Measurements from ENCODE around the gene COG2. TPM values are rescaled to one million over a fixed set of nuclear protein-coding genes. Genes with fewer than 3 reads are reported as not detected.

COG2 gene
- total and polyA plus RNA-seq, 2 of the 13 experiments (the other 11 are each of a cell fraction or from before 2014, with no cell fraction given): 16.8 to 36.3 TPM

DNA sequence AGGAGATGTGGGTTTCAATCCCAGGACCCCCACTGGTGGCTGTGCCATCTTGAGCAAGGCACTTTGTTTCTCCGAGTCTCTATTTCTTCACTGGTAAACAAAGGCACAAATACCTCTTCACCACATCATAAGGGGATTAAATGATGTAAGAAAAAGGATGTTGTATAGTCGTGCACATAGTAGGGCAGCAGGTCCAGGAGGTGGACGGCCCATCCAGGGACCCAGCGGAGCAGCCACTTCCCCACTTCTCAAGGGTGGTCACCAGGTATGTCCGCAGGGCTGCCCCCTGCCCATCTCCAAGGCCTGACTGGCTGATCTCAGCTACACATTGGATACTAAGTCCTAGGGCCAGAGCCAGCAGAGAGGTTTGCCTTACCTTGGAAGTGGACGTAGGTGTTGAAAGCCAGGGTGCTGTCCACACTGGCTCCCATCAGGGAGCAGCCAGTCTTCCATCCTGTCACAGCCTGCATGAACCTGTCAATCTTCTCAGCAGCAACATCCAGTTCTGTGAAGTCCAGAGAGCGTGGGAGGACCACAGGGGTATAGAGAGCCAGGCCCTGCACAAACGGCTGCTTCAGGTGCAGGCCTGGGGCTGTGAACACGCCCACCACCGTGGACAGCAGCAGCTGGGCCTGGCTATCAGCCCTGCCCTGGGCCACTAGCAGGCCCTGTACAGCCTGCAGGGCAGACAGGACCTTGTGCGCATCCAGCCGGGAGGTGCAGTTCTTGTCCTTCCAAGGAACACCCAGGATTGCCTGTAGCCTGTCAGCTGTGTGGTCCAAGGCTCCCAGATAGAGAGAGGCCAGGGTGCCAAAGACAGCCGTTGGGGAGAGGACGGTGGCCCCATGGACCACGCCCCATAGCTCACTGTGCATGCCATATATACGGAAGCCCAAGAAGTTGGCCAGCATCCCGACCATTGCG lies 67.6 kb downstream of the COG2 start (continued):
- TF ChIP-seq, protein P1, sequence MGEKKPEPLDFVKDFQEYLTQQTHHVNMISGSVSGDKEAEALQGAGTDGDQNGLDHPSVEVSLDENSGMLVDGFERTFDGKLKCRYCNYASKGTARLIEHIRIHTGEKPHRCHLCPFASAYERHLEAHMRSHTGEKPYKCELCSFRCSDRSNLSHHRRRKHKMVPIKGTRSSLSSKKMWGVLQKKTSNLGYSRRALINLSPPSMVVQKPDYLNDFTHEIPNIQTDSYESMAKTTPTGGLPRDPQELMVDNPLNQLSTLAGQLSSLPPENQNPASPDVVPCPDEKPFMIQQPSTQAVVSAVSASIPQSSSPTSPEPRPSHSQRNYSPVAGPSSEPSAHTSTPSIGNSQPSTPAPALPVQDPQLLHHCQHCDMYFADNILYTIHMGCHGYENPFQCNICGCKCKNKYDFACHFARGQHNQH (CRISPR knock-in tag; IDR thresholded peaks at IDR 0.05): no peak; the same call in 1 of the 2 replicates
- TF ChIP-seq RARA (CRISPR knock-in tag; IDR thresholded peaks at IDR 0.05) (no peak), NBN (conservative IDR thresholded peaks at IDR 0.05) (no peak), EZH2 (conservative IDR thresholded peaks at IDR 0.05; ENCODE audit: low read depth, low read length) (no peak), ZNF772 (CRISPR knock-in tag; IDR thresholded peaks at IDR 0.05) (no peak), NRL (CRISPR knock-in tag; IDR thresholded peaks at IDR 0.05; ENCODE audit: borderline replicate concordance) (no peak), ZNF839 (CRISPR knock-in tag; IDR thresholded peaks at IDR 0.05; ENCODE audit: borderline replicate concordance) (no peak), KAT2B (IDR thresholded peaks at IDR 0.05; ENCODE audit: borderline replicate concordance, low read depth, low read length) (no peak), RBM39 (IDR thresholded peaks at IDR 0.05; ENCODE audit: low read depth, low read length, poor library complexity, severe bottlenecking) (peak; percentile 34), NONO (IDR thresholded peaks at IDR 0.05) (no peak), NONO (CRISPR knock-in tag; conservative IDR thresholded peaks at IDR 0.05) (peak; percentile 45; the same call in 1 of the 2 replicates), ZFP36L1 (CRISPR knock-in tag; IDR thresholded peaks at IDR 0.05) (no peak), KLF15 (CRISPR knock-in tag; IDR thresholded peaks at IDR 0.05; ENCODE audit: borderline replicate concordance) (no peak), MIXL1 (CRISPR knock-in tag; IDR thresholded peaks at IDR 0.05) (no peak), ARNT2 (CRISPR knock-in tag; IDR thresholded peaks at IDR 0.05; ENCODE audit: low read depth) (no peak)
- TF ChIP-seq, protein P2, sequence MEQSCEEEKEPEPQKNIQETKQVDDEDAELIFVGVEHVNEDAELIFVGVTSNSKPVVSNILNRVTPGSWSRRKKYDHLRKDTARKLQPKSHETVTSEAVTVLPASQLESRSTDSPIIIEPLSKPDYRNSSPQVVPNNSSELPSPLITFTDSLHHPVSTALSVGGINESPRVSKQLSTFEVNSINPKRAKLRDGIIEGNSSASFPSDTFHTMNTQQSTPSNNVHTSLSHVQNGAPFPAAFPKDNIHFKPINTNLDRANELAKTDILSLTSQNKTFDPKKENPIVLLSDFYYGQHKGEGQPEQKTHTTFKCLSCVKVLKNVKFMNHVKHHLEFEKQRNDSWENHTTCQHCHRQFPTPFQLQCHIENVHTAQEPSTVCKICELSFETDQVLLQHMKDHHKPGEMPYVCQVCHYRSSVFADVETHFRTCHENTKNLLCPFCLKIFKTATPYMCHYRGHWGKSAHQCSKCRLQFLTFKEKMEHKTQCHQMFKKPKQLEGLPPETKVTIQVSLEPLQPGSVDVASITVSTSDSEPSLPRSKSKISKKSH (CRISPR knock-in tag; IDR thresholded peaks at IDR 0.05; ENCODE audit: borderline replicate concordance): no peak
- TF ChIP-seq, protein P3, sequence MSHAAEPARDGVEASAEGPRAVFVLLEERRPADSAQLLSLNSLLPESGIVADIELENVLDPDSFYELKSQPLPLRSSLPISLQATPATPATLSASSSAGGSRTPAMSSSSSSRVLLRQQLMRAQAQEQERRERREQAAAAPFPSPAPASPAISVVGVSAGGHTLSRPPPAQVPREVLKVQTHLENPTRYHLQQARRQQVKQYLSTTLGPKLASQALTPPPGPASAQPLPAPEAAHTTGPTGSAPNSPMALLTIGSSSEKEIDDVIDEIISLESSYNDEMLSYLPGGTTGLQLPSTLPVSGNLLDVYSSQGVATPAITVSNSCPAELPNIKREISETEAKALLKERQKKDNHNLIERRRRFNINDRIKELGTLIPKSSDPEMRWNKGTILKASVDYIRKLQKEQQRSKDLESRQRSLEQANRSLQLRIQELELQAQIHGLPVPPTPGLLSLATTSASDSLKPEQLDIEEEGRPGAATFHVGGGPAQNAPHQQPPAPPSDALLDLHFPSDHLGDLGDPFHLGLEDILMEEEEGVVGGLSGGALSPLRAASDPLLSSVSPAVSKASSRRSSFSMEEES (CRISPR knock-in tag; IDR thresholded peaks at IDR 0.05): no peak
- TF ChIP-seq, protein P4, sequence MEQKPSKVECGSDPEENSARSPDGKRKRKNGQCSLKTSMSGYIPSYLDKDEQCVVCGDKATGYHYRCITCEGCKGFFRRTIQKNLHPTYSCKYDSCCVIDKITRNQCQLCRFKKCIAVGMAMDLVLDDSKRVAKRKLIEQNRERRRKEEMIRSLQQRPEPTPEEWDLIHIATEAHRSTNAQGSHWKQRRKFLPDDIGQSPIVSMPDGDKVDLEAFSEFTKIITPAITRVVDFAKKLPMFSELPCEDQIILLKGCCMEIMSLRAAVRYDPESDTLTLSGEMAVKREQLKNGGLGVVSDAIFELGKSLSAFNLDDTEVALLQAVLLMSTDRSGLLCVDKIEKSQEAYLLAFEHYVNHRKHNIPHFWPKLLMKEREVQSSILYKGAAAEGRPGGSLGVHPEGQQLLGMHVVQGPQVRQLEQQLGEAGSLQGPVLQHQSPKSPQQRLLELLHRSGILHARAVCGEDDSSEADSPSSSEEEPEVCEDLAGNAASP (CRISPR knock-in tag; IDR thresholded peaks at IDR 0.05; ENCODE audit: borderline replicate concordance): no peak
- TF ChIP-seq, protein P5, sequence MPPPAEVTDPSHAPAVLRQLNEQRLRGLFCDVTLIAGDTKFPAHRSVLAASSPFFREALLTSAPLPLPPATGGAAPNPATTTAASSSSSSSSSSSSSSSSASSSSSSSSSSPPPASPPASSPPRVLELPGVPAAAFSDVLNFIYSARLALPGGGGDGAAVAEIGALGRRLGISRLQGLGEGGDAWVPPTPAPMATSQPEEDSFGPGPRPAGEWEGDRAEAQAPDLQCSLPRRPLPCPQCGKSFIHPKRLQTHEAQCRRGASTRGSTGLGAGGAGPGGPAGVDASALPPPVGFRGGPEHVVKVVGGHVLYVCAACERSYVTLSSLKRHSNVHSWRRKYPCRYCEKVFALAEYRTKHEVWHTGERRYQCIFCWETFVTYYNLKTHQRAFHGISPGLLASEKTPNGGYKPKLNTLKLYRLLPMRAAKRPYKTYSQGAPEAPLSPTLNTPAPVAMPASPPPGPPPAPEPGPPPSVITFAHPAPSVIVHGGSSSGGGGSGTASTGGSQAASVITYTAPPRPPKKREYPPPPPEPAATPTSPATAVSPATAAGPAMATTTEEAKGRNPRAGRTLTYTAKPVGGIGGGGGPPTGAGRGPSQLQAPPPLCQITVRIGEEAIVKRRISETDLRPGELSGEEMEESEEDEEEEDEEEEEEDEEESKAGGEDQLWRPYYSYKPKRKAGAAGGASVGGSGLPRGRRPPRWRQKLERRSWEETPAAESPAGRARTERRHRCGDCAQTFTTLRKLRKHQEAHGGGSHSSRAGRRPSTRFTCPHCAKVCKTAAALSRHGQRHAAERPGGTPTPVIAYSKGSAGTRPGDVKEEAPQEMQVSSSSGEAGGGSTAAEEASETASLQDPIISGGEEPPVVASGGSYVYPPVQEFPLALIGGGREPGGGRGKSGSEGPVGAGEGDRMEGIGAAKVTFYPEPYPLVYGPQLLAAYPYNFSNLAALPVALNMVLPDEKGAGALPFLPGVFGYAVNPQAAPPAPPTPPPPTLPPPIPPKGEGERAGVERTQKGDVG (CRISPR knock-in tag; IDR thresholded peaks at IDR 0.05; ENCODE audit: borderline replicate concordance): 0 out of 2 replicates have a peak, but pooled peaks have one; percentile 23
